ENCODE results near the gene DPF3. TPM values are rescaled to one million over a fixed set of nuclear protein-coding genes. Genes with fewer than 3 reads are reported as not detected.

DPF3 gene
- total and polyA plus RNA-seq, 8 donors, result 1.4 to 3.6 (median 1.9) TPM

- no peaks in the 10 kb centered on the region for H3K36me3 ChIP-seq
- TF ChIP-seq CTCF (IDR thresholded peaks at IDR 0.05), result no peak
- no peaks in the 10 kb centered on the region for H3K27me3 ChIP-seq
Measured at GRCh38 chr14:72583316-72584272, 310.3 kb downstream of the DPF3 start.

GRCh38 chr14:72582582-72582981 lies 311.3 kb downstream of the DPF3 start:
- intact Hi-C loops (cut with DNase I), result no loop called here
- no peak for ATAC-seq
- no peak for TF ChIP-seq CTCF (IDR thresholded peaks at IDR 0.05)
- no peak for DNase-seq
- H3K36me3 ChIP-seq, result no peaks in the 10 kb centered on the region
- H3K4me3 ChIP-seq, result no peak overlapping the region
- no peak overlapping the region for H3K27ac ChIP-seq
- no peaks in the 10 kb centered on the region for H3K27me3 ChIP-seq
- no peaks in the 10 kb centered on the region for H3K4me1 ChIP-seq
- H3K9me3 ChIP-seq, result no peaks in the 10 kb centered on the region

More at GRCh38 chr14:72583316-72584272, 310.3 kb downstream of the DPF3 start:
- no peaks in the 10 kb centered on the region for H3K9me3 ChIP-seq
- no peaks in the 10 kb centered on the region for H3K4me1 ChIP-seq
- H3K4me3 ChIP-seq, result no peak overlapping the region
- H3K27ac ChIP-seq, result no peak overlapping the region
- DNase-seq (no peak), ATAC-seq (no peak)
- intact Hi-C loops (cut with DNase I), result no loop called here

GRCh38 chr14:72578514-72578913 lies 315.4 kb downstream of the DPF3 start:
- DNase-seq (no peak), ATAC-seq (no peak)
- Histone ChIP-seq H3K9me3 (no peaks in the 10 kb centered on the region), H3K36me3 (no peaks in the 10 kb centered on the region), H3K4me3 (no peak overlapping the region), H3K27me3 (no peaks in the 10 kb centered on the region), H3K27ac (no peak overlapping the region), H3K4me1 (no peaks in the 10 kb centered on the region)
- intact Hi-C loops (cut with DNase I), result no loop called here
- no peak for TF ChIP-seq CTCF (IDR thresholded peaks at IDR 0.05)

- no peak for ATAC-seq
- Histone ChIP-seq H3K4me1 (no peaks in the 10 kb centered on the region), H3K27me3 (no peaks in the 10 kb centered on the region), H3K4me3 (no peak overlapping the region), H3K27ac (no peak overlapping the region), H3K9me3 (no peaks in the 10 kb centered on the region), H3K36me3 (no peaks in the 10 kb centered on the region)
- intact Hi-C loops (cut with DNase I), result no loop called here
- DNase-seq, result no peak
- no peak for TF ChIP-seq CTCF (IDR thresholded peaks at IDR 0.05)
Measured at GRCh38 chr14:72577521-72577920, 316.4 kb downstream of the DPF3 start.

- DNase-seq (no peak), ATAC-seq (no peak)
- Histone ChIP-seq H3K4me1 (no peaks in the 10 kb centered on the region), H3K4me3 (no peak overlapping the region), H3K36me3 (no peaks in the 10 kb centered on the region), H3K27ac (no peak overlapping the region), H3K27me3 (peaks cover 0 to 7% of the 10 kb centered on the region in 2 donors), H3K9me3 (no peaks in the 10 kb centered on the region)
- no peak for TF ChIP-seq CTCF (IDR thresholded peaks at IDR 0.05)
- intact Hi-C loops (cut with DNase I), result no loop called here
Measured at GRCh38 chr14:72576258-72576657, 317.6 kb downstream of the DPF3 start.

Data from left lung (tissue), 10 donors.